Astrocyte of the hippocampus (primary cell): Measurements from ENCODE around the gene PRAMEF33.
"Not testable (repeated sequence)": the region's sequence is repeated elsewhere in the genome, so short reads cannot be mapped to it uniquely, and the experiment has no call there.

Experiments
- DNase-seq: peaks from one replicate; pipeline ENCODE4 v3.0.0; 2011; ENCODE audit warnings: low read depth, low spot score

PRAMEF33 gene, protein sequence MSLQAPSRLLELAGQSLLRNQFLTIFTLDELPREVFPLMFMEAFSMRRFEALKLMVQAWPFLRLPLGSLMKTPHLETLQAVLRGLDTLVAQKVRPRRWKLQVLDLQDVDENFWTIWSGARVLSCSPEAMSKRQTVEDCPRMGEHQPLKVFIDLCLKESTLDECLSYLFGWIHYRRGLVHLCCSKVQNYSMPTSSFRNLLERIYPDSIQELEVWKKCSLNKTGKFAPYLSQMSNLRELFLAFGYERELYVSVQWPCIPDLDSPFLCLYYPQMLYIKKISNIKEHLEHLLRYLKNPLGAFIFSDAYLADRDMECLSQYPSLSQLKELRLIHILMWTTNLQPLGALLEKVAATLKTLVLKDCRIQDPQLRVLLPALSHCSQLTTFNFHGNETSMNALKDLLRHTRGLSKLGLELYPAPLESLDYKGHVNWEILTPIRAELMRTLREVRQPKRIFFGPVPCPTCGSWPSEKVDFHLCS

DNA sequence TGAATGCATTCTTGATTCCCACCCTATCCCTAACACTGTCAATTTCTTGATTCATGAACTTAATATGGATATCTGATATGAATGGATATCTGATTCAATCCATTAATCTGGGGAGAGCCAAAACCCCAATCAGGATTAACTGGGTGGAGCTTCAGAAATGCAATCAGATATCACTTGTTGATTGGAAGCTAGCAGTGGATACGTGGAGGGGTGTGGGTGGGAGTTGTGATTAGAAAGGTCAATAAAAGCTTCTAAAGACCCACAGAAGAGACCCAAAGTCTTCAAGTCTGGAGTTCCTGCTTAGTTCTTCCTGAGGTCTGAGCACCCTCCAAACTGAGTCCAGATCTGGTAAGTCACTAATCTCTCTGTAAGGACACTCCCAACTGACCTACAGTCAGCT lies at the start of gene PRAMEF33:
Gene PRAMEF33 (plus strand): TSS at position 301 of the 400 bp plus-strand sequence. CDS start 2,416 bp downstream, outside the sequence.
- not testable (repeated sequence) for DNase-seq

DNA sequence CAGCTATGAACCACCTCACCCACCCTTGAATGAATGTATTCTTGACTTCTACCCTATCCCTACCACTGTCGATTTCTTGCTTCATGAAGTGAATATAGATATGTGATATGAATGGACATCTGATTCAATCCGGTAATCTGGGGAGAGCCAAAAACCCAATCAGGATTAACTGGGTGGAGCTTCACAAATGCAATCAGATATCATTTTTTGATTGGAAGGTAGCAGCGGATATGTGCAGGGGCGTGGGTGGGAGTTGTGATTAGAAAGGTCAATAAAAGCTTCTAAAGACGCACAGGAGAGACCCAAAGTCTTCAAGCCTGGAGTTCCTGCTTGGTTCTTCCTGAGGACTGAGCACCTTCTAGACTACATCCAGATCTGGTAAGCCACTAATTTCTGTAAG lies 49.4 kb upstream of the PRAMEF33 start, which contains the start of gene PRAMEF5:
Gene PRAMEF5 (plus strand): TSS at position 301 of the 400 bp plus-strand sequence. CDS start 5,071 bp downstream, outside the sequence.
- DNase-seq: not testable (repeated sequence)

DNA sequence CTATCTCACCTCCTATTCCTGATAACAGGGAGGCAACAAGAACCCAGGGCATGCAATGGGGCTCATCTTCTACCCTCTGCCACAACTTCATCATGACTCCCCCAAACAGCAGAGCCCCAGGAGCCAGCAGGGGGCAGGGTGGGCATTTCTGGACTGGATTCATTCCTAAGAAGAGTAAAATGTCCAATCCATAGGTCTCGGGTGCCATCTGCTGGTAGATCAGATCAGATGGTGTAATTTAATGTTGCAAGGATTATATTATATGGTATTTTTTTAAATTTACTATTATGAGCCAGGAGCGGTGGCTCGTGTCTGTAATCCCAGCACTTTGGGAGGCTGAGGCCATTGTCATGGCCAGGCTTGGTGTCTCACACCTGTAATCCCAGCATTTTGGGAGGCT lies 38.2 kb upstream of the PRAMEF33 start:
- DNase-seq: not testable (repeated sequence)

DNA sequence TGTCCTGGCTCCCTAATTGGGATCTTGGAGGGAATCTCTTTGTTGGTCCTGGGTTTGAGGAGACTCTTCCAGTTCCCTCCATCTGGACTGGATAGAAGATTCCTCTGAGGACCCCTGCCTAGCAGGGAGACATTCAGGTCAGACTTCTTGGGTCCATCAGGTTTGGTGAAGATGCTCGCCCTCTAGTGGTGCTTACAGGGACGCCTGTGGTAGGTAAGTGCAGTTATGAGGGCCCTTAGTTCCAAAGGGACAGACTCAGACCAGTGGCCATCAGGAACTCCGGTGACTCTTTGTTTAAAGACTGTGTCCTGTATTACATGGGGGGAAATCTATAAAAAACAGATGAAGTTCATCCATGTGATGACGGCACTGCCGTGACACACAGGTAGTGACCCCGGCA lies 26.3 kb upstream of the PRAMEF33 start:
- DNase-seq: not testable (repeated sequence)

DNA sequence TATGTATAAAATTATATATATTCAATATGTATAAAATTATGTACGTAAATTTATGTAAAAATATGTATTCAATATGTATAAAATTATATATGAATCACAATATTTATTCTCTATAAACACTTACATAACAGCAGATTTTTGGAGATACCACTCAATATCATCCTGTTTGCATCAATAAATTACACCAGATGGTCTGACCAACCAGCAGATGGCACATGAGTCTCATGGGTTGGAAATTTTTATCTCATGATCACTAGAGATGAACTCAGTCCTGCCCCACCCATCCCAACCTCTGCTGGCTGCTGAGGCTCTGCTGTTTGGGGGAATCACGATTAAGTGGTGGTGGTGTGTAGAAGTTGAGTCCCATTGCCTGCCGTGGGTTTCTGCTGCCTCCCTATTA lies 23.7 kb upstream of the PRAMEF33 start:
- not testable (repeated sequence) for DNase-seq

DNA sequence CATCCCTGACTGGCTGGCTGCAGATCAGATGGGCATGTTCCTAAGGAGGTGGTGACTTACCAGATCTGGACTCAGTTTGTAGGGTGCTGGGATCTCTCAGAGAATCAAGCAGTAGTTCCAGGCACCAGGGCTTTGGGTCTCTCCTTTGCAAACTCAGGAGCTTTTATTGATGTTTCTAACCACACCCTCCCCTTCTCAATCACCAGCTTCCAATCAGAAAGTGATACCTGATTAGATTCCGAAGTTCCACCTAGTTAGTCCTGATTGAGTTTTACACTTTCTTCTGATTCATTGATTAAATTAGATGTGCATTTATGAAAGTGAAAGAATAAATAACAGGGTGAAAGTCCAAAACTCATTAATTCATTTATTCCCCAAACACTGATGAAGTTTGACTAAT lies 18.3 kb upstream of the PRAMEF33 start, which contains the start of gene PRAMEF8:
Gene PRAMEF8 (minus strand): TSS at position 101 of the 400 bp plus-strand sequence. CDS start 1,046 bp downstream, outside the sequence.
- not testable (repeated sequence) for DNase-seq

DNA sequence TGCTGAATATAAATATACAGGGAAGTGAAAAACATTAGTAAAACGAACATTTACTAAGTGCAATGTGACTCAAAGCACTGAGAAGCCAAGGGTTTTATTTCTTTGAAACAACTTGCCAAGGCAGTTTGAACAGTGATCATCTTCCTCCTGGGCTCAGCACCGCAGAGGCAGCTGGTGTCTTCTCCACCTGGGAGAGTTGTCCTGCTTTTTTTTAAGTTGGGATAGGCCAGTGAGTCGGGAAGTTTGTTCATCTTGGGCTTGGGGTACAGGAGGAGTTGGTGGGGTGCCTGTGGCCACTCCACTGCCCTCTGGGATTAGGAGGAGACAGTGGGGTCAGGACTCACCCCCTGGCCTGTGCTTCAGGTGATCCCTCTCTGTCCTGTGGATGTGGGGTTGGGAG lies 14.3 kb upstream of the PRAMEF33 start:
- DNase-seq: not testable (repeated sequence)

DNA sequence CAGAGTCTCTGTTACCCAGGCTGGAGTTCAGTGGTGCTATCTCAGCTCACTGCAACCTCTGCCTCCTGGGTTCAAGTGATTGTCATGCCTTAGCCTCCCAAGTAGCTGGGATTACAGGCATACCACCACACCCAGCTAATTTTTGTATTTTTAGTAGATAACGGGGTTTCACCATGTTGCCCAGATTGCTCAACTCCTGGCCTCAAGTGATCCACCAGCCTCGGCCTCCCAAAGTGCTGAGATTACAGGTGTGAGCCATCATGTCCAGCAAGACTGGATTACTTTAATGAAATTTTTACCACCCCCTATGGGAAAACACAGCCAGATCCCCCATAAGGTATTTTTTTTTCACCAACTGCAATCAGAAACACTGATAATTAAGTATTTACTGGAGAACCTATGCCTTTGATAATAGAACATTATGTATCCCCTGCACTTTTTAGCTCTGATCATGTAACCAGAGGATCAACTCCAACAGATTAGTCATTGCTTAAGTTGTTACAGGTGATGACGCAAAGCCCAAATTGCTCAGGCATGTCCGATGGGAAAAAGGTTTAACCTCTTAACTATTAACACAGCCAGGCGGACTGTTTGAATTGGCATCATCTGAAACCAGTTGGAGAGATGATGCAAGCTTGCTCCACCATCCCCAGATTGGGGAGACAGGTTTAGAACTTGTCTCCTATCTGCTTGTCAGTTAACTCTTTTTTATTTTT lies 6.0 kb upstream of the PRAMEF33 start:
- not testable (repeated sequence) for DNase-seq

DNA sequence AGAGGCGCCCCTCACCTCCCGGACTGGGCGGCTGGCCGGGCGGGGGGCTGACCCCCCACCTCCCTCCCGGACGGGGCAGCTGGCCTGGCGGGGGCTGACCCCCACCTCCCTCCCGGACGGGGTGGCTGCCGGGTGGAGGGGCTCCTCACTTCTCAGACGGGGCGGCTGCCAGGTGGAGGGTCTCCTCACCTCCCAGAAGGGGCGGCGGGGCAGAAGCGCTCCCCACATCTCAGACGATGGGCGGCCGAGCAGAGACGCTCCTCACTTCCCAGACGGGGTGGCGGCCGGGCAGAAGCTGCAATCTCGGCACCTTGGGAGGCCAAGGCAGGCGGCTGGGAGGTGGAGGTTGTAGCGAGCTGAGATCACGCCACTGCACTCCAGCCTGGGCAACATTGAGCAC lies 4.6 kb upstream of the PRAMEF33 start:
- not testable (repeated sequence) for DNase-seq

DNA sequence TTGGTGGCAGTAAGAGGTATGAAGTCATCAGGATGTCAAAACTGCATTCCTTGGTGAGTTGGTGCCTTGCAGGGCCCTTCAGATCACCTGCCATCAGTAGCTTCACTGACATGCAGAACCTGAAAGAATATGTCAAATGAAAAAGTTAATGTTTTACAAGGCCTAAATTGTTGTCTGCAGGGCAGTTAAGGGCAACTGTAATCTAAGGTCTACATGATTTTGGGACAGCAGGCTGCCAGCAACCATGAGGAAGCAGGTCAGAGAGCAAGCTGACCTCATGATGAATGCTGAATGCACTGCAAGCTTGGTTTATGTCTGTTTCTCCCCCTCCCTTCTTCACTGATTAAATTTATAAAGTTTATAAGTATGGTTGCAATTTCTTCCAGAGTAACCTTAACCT lies 1.1 kb upstream of the PRAMEF33 start:
- not testable (repeated sequence) for DNase-seq

DNA sequence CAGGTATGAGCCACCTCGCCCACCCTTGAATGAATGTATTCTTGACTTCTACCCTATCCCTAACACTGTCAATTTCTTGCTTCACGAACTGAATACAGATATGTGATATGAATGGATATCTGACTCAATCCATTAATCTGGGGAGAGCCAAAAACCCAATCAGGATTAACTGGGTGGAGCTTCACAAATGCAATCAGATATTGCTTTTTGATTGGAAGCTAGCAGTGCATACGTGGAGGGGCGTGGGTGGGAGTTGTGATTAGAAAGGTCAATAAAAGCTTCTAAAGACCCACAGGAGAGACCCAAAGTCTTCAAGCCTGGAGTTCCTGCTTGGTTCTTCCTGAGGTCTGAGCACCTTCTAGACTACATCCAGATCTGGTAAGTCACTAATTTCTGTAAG lies 11.9 kb downstream of the PRAMEF33 start, which contains the start of gene PRAMEF15:
Gene PRAMEF15 (plus strand): TSS at position 301 of the 400 bp plus-strand sequence. CDS start 2,827 bp downstream, outside the sequence.
- DNase-seq: not testable (repeated sequence)

DNA sequence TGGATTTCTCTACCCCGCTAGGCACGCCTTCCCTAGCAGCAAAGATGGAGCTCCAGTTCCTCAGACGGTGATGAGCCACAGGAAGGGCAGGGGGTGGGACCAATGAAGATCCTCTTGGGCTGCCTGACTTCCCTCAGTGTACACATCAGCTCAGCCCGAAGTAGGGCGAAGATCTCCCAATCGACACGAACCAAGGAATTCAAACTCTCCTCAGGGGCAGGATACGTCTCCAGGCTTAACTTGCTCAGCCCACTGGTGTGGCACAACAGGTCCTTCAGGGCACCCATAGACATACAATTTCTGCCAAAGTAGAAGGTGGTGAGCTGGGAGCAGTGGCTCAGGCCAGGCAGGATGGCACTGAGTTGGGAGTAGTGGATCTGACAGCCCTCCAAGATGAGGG lies 39.2 kb downstream of the PRAMEF33 start:
- not testable (repeated sequence) for DNase-seq

DNA sequence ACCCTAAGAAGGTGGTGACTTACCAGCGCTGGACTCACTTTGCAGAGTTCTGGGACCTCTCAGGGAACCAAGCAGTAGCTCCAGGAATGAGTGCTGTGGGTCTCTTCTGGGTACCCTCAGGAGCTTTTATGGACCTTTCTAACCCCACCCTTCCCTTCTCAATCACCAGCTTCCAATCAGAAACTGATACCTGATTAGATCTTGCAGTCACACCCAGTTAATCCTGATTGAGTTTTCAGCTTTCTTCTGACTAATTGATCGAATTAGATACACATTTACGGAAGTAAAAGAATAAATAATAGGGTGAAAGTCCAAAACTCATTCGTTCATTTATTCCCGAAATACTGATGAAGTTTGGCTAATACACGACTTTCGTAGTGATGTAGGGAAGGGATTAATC lies 43.7 kb downstream of the PRAMEF33 start, which contains the start of gene PRAMEF14:
Gene PRAMEF14 (minus strand): TSS at position 101 of the 400 bp plus-strand sequence. CDS start 1,820 bp downstream, outside the sequence.
- not testable (repeated sequence) for DNase-seq

DNA sequence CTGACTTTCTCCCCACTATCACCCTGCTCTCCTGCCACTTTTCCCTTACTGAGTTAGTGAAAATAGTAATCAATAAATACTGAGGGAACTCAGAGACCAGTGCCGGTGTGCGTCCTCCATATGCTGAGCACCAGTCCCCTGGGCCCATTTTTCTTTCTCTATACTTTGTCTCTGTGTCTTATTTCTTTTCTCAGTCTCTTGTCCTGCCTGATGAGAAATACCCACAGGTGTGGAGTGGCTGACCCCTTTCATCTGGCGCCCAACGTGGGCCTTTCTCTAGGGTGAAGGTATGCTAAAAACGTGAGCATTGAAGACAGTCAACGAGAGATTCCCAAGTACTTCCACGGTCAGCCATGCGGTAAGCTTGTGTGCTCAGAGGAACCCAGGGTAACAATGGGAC lies 50.1 kb downstream of the PRAMEF33 start:
- DNase-seq: peak; percentile 11

DNA sequence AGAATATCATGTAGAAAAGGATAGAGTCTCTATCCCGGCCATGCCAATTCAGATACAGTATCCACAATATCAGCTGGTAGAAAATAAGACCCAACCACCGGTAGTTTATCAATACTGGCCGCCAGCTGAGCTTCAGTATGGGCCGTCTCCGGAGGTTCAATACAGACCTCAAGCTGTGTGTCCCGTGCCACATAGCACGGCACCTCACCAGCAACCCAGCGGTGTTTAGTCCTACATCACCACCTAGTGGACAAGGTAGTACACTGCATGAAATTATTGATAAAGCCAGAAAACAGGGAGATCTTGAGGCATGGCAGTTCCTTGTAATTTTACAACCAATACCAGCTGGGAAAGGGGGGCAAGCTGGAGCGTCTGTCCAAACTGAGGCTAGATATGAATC lies 51.1 kb downstream of the PRAMEF33 start:
- not testable (repeated sequence) for DNase-seq

DNA sequence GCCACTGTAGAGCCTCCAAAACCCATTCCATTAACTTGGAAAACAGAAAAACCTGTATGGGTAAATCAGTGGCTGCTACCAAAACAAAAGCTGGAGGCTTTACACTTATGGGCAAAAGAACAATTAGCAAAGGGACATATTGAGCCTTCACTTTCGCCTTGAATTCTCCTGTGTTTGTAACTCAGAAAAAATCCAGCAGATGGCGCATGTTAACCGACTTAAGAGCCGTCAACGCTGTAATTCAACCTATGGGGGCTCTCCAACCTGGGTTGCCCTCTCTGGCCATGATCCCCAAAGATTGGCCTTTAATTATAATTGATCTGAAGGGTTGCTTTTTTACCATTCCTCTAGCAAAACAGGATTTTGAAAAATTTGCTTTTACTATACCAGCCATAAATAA lies 53.4 kb downstream of the PRAMEF33 start:
- DNase-seq: peak; percentile 58
